PFSK-1 (cell line): ENCODE results near the gene PARP1.

Source experiments
- FOXP2 ChIP-seq: optimal IDR thresholded peaks from 2 replicates; pipeline ENCODE3; 2011; ENCODE audit warnings: borderline replicate concordance, control low read depth, inconsistent platforms; ENCODE audit not compliant: insufficient read depth; ENCODE audit errors: extremely low read length, extremely low read depth
- POLR2AphosphoS5 ChIP-seq: IDR thresholded peaks from 2 replicates; pipeline ENCODE4 v1.6.1; 2012; ENCODE audit warnings: low read depth, mild to moderate bottlenecking, control low read depth, low read length, moderate library complexity
- SIN3A ChIP-seq: IDR thresholded peaks from 2 replicates; pipeline ENCODE4 v1.6.1; 2012; ENCODE audit warnings: mild to moderate bottlenecking, low read length, moderate library complexity, borderline replicate concordance; ENCODE audit not compliant: insufficient read depth
- TAF1 ChIP-seq: IDR thresholded peaks from 2 replicates; pipeline ENCODE4 v1.6.1; 2012; ENCODE audit warnings: low read length, control low read depth, borderline replicate concordance; ENCODE audit not compliant: insufficient read depth
- TF ChIP-seq, protein P1 (sequence below), 2 experiments: IDR thresholded peaks; 2 replicates each; pipeline versions ENCODE4 v1.6.1 to v1.8.0; 2011 to 2012; ENCODE audit warnings: low read depth in 2 of 2, low read length in 2 of 2, control low read depth in 1 of 2, inconsistent platforms in 1 of 2, mild to moderate bottlenecking in 1 of 2, moderate library complexity in 1 of 2; ENCODE audit not compliant: insufficient read depth in 1 of 2

PARP1 gene

DNA sequence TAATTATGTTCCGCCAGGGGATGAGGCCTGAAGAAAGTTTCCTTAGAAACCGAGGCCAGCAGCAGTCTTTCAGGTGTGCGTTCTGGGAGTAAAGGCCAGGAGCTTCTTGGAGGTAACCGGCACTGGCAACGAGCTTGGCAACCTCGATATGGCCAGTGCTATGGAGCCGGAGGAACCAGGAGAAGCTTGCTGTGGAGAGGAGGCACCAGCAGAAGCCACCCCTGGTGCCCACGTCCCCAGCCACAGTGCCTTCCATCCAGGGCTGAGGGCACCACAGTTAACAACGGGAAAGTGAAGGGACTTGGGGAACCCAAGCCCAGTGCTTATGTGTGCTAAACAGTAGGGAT, 57.4 kb downstream of the PARP1 start:
- TF ChIP-seq FOXP2 (no peak), POLR2AphosphoS5 (no peak), TAF1 (no peak), SIN3A (no peak)
- TF ChIP-seq, protein P1, sequence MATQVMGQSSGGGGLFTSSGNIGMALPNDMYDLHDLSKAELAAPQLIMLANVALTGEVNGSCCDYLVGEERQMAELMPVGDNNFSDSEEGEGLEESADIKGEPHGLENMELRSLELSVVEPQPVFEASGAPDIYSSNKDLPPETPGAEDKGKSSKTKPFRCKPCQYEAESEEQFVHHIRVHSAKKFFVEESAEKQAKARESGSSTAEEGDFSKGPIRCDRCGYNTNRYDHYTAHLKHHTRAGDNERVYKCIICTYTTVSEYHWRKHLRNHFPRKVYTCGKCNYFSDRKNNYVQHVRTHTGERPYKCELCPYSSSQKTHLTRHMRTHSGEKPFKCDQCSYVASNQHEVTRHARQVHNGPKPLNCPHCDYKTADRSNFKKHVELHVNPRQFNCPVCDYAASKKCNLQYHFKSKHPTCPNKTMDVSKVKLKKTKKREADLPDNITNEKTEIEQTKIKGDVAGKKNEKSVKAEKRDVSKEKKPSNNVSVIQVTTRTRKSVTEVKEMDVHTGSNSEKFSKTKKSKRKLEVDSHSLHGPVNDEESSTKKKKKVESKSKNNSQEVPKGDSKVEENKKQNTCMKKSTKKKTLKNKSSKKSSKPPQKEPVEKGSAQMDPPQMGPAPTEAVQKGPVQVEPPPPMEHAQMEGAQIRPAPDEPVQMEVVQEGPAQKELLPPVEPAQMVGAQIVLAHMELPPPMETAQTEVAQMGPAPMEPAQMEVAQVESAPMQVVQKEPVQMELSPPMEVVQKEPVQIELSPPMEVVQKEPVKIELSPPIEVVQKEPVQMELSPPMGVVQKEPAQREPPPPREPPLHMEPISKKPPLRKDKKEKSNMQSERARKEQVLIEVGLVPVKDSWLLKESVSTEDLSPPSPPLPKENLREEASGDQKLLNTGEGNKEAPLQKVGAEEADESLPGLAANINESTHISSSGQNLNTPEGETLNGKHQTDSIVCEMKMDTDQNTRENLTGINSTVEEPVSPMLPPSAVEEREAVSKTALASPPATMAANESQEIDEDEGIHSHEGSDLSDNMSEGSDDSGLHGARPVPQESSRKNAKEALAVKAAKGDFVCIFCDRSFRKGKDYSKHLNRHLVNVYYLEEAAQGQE (IDR thresholded peaks at IDR 0.05; ENCODE audit: insufficient read depth in 1 of 2, low read depth in 2 of 2, low read length in 2 of 2), result no peak

DNA sequence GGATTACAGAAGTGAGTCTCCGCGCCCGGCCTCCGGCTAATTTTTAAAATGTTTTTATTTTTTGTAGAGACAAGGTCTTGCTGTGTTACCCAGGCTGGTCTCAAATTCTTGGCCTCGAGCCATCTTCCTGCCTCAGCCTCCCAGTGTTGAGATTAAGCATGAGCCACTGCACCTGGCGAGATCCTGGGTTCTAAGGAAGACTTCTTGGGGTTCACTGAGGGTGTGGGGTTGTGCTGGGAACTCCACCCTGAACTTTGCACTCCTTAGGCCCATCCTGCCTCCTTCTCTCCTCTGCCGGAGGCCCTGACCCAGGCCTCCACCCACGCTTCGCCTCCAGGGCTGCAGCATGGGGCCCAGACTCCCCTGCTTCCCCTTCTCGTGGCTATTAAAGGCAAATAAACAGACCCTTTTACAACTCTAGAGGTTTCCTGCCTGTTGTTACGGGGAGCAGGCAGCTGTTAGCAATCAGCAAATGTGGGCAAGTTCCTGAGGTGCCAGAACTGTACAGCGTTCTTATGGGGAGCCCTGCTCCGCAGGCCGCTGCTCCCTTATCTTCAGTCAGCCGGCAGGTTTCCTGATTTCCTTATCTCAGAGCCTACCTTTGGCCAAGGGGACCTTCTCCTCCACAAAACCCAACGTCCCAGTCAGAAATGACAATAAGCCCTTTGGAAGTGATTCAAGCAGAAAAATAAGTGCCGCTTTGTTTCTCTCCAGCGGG, 57.9 kb downstream of the PARP1 start:
- TF ChIP-seq SIN3A (no peak), TAF1 (no peak), POLR2AphosphoS5 (no peak), FOXP2 (no peak)
- TF ChIP-seq, protein P1 (IDR thresholded peaks at IDR 0.05; ENCODE audit: insufficient read depth in 1 of 2, low read depth in 2 of 2, low read length in 2 of 2), result no peak

GRCh38 chr1:226349081-226349480, 58.8 kb downstream of the PARP1 start:
- TF ChIP-seq, protein P1 (IDR thresholded peaks at IDR 0.05; ENCODE audit: insufficient read depth in 1 of 2, low read depth in 2 of 2, low read length in 2 of 2), result no peak
- TF ChIP-seq SIN3A, result no peak
- no peak for TF ChIP-seq FOXP2
- TF ChIP-seq TAF1, result no peak
- no peak for TF ChIP-seq POLR2AphosphoS5

GRCh38 chr1:226344441-226345259, 63.2 kb downstream of the PARP1 start:
- TF ChIP-seq, protein P1 (IDR thresholded peaks at IDR 0.05; ENCODE audit: insufficient read depth in 1 of 2, low read depth in 2 of 2, low read length in 2 of 2), result no peak
- TF ChIP-seq FOXP2 (no peak), SIN3A (no peak), POLR2AphosphoS5 (no peak), TAF1 (no peak)
